GM19395 (cell line): ENCODE data around the gene NRXN3.

ENCODE experiments used
- ATAC-seq: cut with Tn5 transposase; IDR thresholded peaks from one replicate; pipeline ENCODE4 v1.9.1; 2021; ENCODE audit warnings: mild to moderate bottlenecking, moderate library complexity; ENCODE audit not compliant: unreplicated experiment

NRXN3 gene

GRCh38 chr14:78240567-78240966, 70.4 kb downstream of the NRXN3 start:
- no peak for ATAC-seq

GRCh38 chr14:78242086-78242485, 71.9 kb downstream of the NRXN3 start:
- ATAC-seq: no peak

- no peak for ATAC-seq
Measured at GRCh38 chr14:78243187-78243586, 73.0 kb downstream of the NRXN3 start.

DNA sequence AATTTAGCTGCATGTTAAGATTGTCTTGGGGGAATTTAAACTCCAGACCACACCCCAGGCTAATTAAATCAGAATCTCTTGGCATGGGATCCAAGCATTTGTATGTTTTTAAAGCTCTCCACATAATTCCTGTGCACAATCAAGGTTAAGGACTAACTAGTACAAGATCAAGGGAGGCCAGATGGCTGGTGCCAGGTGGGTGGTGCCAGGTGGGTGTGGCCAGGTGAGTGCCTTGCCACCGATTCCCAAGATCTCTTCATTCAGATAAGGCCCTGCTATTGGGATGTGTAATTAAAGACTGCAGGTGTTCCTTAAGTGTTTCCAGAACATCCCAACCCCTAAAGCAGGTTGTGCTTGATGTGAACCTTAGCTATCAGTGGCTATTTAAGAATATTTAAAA, 75.1 kb downstream of the NRXN3 start:
- no peak for ATAC-seq

- ATAC-seq: no peak
Measured at GRCh38 chr14:78248501-78249090, 78.4 kb downstream of the NRXN3 start.

GRCh38 chr14:78251308-78251707, 81.1 kb downstream of the NRXN3 start:
- ATAC-seq: no peak

DNA sequence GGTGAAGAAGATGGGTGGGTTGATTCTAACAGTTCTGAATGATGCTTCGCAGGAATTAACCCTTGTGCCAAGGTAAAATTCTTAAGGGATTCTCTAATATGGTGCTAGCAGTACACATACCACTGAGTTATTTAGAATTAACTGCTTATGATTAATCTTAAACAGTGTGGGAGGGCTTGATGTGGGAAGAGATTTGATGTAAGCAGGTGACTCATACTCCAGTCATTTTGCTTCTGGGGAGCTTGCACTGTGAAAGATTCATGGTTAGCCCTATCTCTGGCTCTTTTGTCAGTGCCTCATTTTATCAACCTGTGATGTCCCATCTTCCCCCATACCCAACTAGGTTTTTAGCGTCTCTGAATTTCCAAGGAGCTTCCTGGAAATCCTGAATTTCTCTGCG, 83.8 kb downstream of the NRXN3 start:
- ATAC-seq: no peak

- ATAC-seq: no peak
Measured at GRCh38 chr14:78254911-78255461, 84.8 kb downstream of the NRXN3 start.

GRCh38 chr14:78259831-78260230, 89.7 kb downstream of the NRXN3 start:
- no peak for ATAC-seq

DNA sequence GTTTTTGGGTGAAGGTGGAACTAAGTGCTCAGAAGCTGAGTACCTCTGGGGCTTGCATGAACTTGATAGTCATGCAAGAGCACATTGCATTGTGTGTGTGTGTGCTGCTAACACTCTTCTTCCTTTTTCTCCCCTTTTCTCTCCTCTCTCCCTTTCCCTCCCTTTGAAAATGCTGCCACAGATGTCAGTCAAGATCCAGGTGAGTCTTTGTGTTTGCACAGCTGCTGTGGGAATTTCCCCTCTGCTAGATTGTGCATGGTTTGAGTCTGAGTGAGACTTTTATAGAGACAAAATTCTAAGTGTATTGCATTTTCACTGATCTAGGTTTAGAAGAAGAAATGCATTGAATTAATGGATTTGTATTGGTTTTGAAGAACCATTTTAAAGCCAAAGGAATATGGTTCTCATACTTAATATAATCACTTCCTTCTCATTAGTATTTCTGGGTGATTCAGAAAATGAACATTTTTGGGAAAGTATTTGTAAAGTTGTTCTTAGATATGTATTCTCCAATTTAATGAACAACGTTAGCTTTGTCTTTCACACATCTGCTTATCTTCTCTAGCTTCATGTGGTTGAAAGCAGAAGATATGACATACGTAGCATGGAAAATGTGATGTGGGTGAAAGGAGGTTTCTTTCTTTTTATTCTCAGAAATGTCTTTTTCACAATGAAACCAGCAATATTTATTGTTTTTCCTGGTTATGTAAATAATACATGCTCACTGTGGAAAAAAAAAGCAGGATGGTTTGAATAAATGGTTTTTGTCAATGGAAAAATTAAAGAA, 108.5 kb downstream of the NRXN3 start:
- no peak for ATAC-seq

DNA sequence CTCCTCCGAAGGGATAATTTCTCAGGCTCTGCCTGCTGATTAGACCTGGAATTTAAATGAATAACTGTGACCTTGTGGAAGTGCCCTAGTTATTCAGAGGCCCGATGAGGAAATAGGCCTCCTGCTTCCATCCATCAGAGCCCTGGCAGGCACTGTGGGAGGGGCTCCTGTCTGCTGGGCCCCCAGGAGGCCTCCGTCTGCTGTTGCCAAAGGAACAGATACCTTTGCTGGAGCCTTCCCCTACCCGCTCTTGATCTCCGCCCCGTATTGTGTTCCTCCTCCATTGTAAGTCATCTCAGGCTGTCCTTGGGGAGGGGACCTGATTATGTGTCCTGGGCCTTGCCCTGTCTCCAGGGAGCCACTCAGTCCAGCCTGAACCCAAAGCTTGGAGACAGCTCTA, 112.3 kb downstream of the NRXN3 start:
- no peak for ATAC-seq

DNA sequence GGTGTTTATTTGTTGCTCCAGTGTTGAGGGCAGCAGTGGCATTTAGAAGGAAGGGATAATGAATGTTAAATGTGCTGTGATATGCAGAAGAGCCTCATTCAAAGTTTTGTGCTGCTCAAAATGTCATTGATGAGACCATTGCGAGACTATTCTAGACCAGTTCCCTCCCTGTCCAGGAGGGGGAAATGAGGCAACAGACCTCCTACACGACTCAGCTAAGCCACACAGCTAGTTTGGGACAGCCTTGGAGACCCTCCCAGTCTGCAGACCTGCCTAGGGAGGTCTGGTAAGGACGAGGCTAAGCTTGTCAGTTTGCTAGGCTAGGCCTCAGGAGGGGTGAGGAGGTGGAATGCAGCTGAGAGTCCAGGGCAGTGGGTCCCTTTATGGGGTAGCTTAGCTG, 116.0 kb downstream of the NRXN3 start:
- no peak for ATAC-seq

GRCh38 chr14:78292003-78292402, 121.8 kb downstream of the NRXN3 start:
- peak; percentile 98 for ATAC-seq

GRCh38 chr14:78297858-78298257, 127.7 kb downstream of the NRXN3 start:
- ATAC-seq: no peak

DNA sequence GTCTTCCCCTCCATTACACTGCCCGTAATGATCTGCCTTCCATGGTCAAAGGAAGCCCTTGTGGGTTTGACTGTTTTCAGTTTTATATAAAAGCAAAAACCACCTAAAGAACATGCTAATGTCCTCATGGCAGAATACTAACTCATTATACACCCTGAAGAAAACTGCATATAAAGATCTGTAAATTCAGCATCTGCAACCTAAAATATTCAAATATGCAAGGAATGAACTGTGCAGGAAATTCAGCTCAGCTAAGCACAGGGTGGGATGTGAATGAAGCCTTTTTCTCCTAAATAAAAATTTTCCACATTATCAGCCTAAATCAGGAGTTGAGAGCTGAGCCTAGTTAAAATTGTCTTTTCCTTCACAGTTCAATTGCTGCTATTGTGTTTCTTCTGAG, 128.1 kb downstream of the NRXN3 start:
- no peak for ATAC-seq

DNA sequence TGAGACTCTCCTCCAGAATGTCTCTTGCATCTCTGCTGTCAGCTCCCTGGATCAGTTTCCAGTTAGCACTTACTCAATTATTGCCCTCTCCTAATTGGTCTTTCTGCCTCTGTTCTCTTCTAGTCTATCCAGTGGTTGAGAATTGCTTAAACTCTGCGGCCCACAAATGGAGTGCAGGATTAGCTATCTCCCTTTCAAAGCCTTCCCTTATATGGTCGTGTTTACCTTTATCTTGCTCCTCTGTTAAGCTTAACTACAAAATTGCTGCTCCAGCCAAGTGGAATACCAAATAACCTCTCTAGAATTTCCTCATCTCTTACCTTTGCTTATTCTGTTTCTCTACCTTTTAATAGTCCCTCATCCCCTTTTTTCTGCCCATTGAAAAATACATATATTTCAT, 132.7 kb downstream of the NRXN3 start:
- no peak for ATAC-seq

DNA sequence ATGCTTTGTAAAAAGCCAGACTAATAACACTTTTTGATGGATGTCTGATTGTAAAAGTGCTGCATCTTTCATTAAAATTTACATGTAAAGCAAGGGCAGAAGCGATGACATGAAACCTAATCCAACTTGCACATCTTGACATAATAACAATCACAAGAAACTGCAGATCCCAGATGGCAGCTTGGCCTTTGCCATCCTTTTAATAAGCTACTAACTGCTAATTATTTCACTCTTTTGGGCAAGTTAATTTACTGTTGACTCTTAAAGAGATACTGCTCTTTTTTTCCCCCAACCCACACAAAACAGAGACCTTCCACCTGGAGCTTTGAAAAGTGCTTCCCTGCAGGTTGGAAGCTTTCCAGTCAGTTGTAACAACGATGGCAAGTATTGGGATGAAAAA, 137.5 kb downstream of the NRXN3 start:
- no peak for ATAC-seq

DNA sequence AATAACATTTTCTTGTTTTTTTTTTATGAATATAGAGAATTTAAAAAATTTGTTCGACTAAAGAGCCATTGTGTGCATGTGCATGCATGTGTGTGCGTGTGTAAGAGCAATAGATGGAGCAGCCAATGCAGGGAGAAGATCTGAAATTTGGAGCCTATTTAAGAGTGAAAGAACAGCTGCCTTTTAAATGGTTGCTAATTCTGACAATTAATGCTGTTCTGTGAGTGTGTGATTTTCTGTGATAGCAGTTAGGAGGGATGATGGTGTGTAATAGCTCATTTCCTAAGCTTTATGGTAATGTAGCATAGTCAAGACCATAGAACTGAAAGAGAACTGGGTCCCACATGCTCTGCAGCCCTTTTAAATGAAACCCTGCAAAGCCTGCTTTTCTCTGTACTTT, 137.9 kb downstream of the NRXN3 start:
- no peak for ATAC-seq

GRCh38 chr14:78310272-78310671, 140.1 kb downstream of the NRXN3 start:
- no peak for ATAC-seq

- no peak for ATAC-seq
Measured at GRCh38 chr14:78313499-78313898, 143.3 kb downstream of the NRXN3 start.

DNA sequence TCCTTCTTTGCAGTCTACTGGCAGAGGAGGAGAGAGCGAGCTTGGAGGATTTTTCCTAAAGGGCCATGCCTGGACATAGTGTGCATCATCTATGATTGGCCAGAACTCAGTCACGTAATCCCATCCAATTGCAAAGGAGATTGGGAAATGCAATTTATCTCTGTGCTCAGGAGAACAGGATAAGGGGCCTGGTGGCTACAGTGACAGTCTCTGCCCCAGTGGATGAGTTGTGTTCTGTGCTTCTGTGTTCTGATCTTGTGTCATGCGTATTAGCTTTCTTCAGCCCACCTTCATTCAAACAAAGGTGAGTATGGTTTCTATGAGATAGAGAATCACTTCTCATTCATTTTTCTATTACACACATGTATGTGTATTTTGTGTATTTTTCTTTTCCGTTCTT, 144.3 kb downstream of the NRXN3 start:
- ATAC-seq: no peak

DNA sequence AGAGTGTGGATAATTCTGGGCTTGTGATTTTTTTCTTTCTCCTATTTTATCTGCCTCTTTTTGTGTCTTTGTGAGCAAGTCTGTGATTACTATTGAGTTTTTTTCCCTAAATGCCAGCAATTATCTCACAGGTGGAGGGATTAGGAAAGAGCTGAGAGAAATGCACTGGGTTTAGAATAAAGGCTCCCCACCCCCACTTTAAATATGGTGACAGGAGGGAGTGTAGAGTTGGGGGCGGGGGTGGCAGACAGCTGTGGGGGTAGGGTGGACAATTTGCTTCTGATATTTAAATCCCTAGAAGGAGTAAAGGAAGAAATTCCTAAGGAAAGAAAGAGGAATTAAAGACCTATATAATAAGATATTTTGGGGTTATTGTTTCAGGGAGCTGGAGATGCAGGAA, 145.9 kb downstream of the NRXN3 start:
- no peak for ATAC-seq
